IPS DF 4.7 (cell line): ENCODE data around the gene PTGR3.
A peak's percentile ranks its signal among the peaks of the same experiment; 100 is the strongest.

Source experiments
- DNase-seq: peaks from one replicate; pipeline ENCODE4 v3.0.0-alpha.2; 2013; ENCODE audit warnings: low spot score; ENCODE audit errors: extremely low read depth

PTGR3 gene

GRCh38 chr18:75209129-75209950 lies at the start of gene PTGR3:
Gene PTGR3 (minus strand): TSS chr18:75209139. CDS start chr18:75209058, 81 bp downstream.
- no peak for DNase-seq

- DNase-seq: no peak
Observed at GRCh38 chr18:75257605-75258004, 48.7 kb upstream of the PTGR3 start.

- DNase-seq: no peak
Observed at GRCh38 chr18:75256376-75256775, 47.4 kb upstream of the PTGR3 start.

GRCh38 chr18:75255094-75255493 lies 46.2 kb upstream of the PTGR3 start:
- DNase-seq: no peak

GRCh38 chr18:75253784-75254183 lies 44.8 kb upstream of the PTGR3 start:
- DNase-seq: no peak

GRCh38 chr18:75253043-75253442 lies 44.1 kb upstream of the PTGR3 start:
- DNase-seq: no peak

- no peak for DNase-seq
Observed at GRCh38 chr18:75252136-75252535, 43.2 kb upstream of the PTGR3 start.

- DNase-seq: no peak
Observed at GRCh38 chr18:75251466-75251865, 42.5 kb upstream of the PTGR3 start.

- no peak for DNase-seq
Observed at GRCh38 chr18:75250471-75250821, 41.5 kb upstream of the PTGR3 start.

GRCh38 chr18:75249672-75250470 lies 40.9 kb upstream of the PTGR3 start:
- no peak for DNase-seq

- no peak for DNase-seq
Observed at GRCh38 chr18:75249175-75249518, 40.2 kb upstream of the PTGR3 start.

- no peak for DNase-seq
Observed at GRCh38 chr18:75248426-75249174, 39.7 kb upstream of the PTGR3 start.

GRCh38 chr18:75247611-75248421 lies 38.9 kb upstream of the PTGR3 start:
- DNase-seq: no peak

GRCh38 chr18:75246721-75247610 lies 38.0 kb upstream of the PTGR3 start:
- no peak for DNase-seq

- DNase-seq: peak; percentile 19
Observed at GRCh38 chr18:75244351-75245313, 35.7 kb upstream of the PTGR3 start.

GRCh38 chr18:75241705-75242104 lies 32.8 kb upstream of the PTGR3 start:
- DNase-seq: no peak

- DNase-seq: no peak
Observed at GRCh38 chr18:75240433-75240832, 31.5 kb upstream of the PTGR3 start.

GRCh38 chr18:75238786-75239185 lies 29.8 kb upstream of the PTGR3 start:
- no peak for DNase-seq

GRCh38 chr18:75238100-75238499 lies 29.2 kb upstream of the PTGR3 start:
- no peak for DNase-seq
